GM12878 (cell line): ENCODE data around the gene SHROOM1. TPM values are rescaled to one million over a fixed set of nuclear protein-coding genes. Genes with fewer than 3 reads are reported as not detected.

Experiments
- BRCA1 ChIP-seq: IDR thresholded peaks from 2 replicates; pipeline ENCODE4 v1.6.1; 2011; ENCODE audit warnings: low read depth, low read length, improper control_type of control experiment
- CHD2 ChIP-seq: IDR thresholded peaks from 2 replicates; pipeline ENCODE4 v1.6.1; 2011; ENCODE audit warnings: low read depth, low read length, improper control_type of control experiment, borderline replicate concordance
- CUX1 ChIP-seq: IDR thresholded peaks from 2 replicates; pipeline ENCODE4 v1.6.1; 2012; ENCODE audit warnings: improper control_type of control experiment, low read depth, low read length; ENCODE audit not compliant: insufficient replicate concordance
- KDM1A ChIP-seq: fragments of 200-600 bp; sonication (generic); IDR thresholded peaks from 2 replicates; pipeline ENCODE4 v1.6.1; 2016; ENCODE audit warnings: borderline replicate concordance
- RELB ChIP-seq: fragments of 450-650 bp; IDR thresholded peaks from 2 replicates; pipeline ENCODE4 v1.6.1; 2017; ENCODE audit warnings: low read depth, mild to moderate bottlenecking, moderate library complexity
- ZBTB40 ChIP-seq: fragments of 450-650 bp; IDR thresholded peaks from 2 replicates; pipeline ENCODE4 v1.6.1; 2016; ENCODE audit warnings: mild to moderate bottlenecking, moderate library complexity, borderline replicate concordance
- polyA plus RNA-seq, 11 experiments: library from polyadenylated mRNA; depleted of rRNA in 4 of 11; unstranded in 6 of 11; stranded (reverse) in 5 of 11; fragments of >200 nt; fragmentation: Nextera tagmentation in 4 of 11; fragmentation: Illumina TruSeq in 1 of 11; extraction: Ambion mirVana in 4 of 11; extraction: Trizol in 1 of 11; gene quantifications; 1 replicate in 1 of 11; 2 replicates in 10 of 11; pipeline versions ENCODE4 v1.2.1 to v1.2.3, GENCODE V29; 2011 to 2016; ENCODE audit warnings: inconsistent platforms in 2 of 11, missing spikeins in 2 of 11, low read depth in 1 of 11
- total RNA-seq, 4 experiments: library from RNA; depleted of rRNA in 3 of 4; stranded (reverse); fragments of >200 nt in 3 of 4; fragmentation: Illumina TruSeq in 1 of 4; extraction: Trizol in 1 of 4; gene quantifications; 2 replicates each; pipeline versions ENCODE4 v1.2.1 to v1.2.3, GENCODE V29; 2013 to 2021

SHROOM1 gene
- total and polyA plus RNA-seq, 10 of the 15 experiments (the other 5 are each of a cell fraction or from before 2014, with no cell fraction given), result 0.05 to 3.9 (median 1.3) TPM

- TF ChIP-seq ZBTB40 (no peak), RELB (no peak), BRCA1 (no peak), KDM1A (no peak), CHD2 (no peak), CUX1 (no peak)
- TF ChIP-seq, all 136 proteins: peak for 0
Measured at GRCh38 chr5:132778856-132779255, 51.6 kb downstream of the SHROOM1 start (continued).
